Activated CD4-positive, alpha-beta T cell treated with anti-CD3 and anti-CD28 coated beads, Interleukin-2, amount 50 U/mL, for 1 hour (primary cell): Measurements from ENCODE around the gene ZNF398.
"Not testable (repeated sequence)": the region's sequence is repeated elsewhere in the genome, so short reads cannot be mapped to it uniquely, and the experiment has no call there.

Source experiments
- DNase-seq: peaks from one replicate; pipeline ENCODE4 v3.0.0-alpha.2; 2020

The ZNF398 gene

GRCh38 chr7:149197675-149198074 lies 50.4 kb downstream of the ZNF398 start:
- no peak for DNase-seq

GRCh38 chr7:149198161-149198816 lies 51.0 kb downstream of the ZNF398 start:
- no peak for DNase-seq

GRCh38 chr7:149199234-149199995 lies 52.2 kb downstream of the ZNF398 start:
- no peak for DNase-seq

GRCh38 chr7:149202831-149203231 lies 55.6 kb downstream of the ZNF398 start:
- no peak for DNase-seq

- no peak for DNase-seq
These were observed 58.6 kb downstream of the ZNF398 start for GRCh38 chr7:149205690-149206381.

GRCh38 chr7:149207324-149208035 lies 60.2 kb downstream of the ZNF398 start:
- no peak for DNase-seq

- DNase-seq: peak; percentile 69
These were observed 62.4 kb downstream of the ZNF398 start for GRCh38 chr7:149209518-149210269.

GRCh38 chr7:149210551-149210950 lies 63.3 kb downstream of the ZNF398 start:
- no peak for DNase-seq

GRCh38 chr7:149214020-149214720 lies 66.9 kb downstream of the ZNF398 start:
- DNase-seq: no peak

- no peak for DNase-seq
These were observed 69.1 kb downstream of the ZNF398 start for GRCh38 chr7:149216402-149216801.

GRCh38 chr7:149217570-149217969 lies 70.3 kb downstream of the ZNF398 start:
- DNase-seq: no peak

GRCh38 chr7:149218469-149219420 lies 71.5 kb downstream of the ZNF398 start:
- DNase-seq: no peak

- DNase-seq: no peak
These were observed 73.3 kb downstream of the ZNF398 start for GRCh38 chr7:149220534-149220933.

- no peak for DNase-seq
These were observed 75.9 kb downstream of the ZNF398 start for GRCh38 chr7:149223176-149223575.

- DNase-seq: no peak
These were observed 76.5 kb downstream of the ZNF398 start for GRCh38 chr7:149223761-149224160.

GRCh38 chr7:149224352-149224751 lies 77.1 kb downstream of the ZNF398 start:
- DNase-seq: no peak

GRCh38 chr7:149225106-149225505 lies 77.9 kb downstream of the ZNF398 start:
- no peak for DNase-seq

- no peak for DNase-seq
These were observed 78.4 kb downstream of the ZNF398 start for GRCh38 chr7:149225656-149226055.

GRCh38 chr7:149226366-149226765 lies 79.1 kb downstream of the ZNF398 start:
- not testable (repeated sequence) for DNase-seq

GRCh38 chr7:149226840-149227494 lies 79.7 kb downstream of the ZNF398 start:
- no peak for DNase-seq
